HG03457 (cell line): ENCODE measurements around the gene NT5C1A.

Source experiments
- ATAC-seq: cut with Tn5 transposase; IDR thresholded peaks from one replicate; pipeline ENCODE4 v1.9.1; 2021; ENCODE audit warnings: moderate number of reproducible peaks; ENCODE audit not compliant: unreplicated experiment

NT5C1A gene

GRCh38 chr1:39690225-39690624 lies 18.3 kb upstream of the NT5C1A start:
- ATAC-seq, result no peak

GRCh38 chr1:39689635-39690034 lies 17.7 kb upstream of the NT5C1A start:
- ATAC-seq, result no peak

GRCh38 chr1:39689214-39689613 lies 17.3 kb upstream of the NT5C1A start:
- no peak for ATAC-seq

GRCh38 chr1:39688706-39689105 lies 16.8 kb upstream of the NT5C1A start:
- ATAC-seq, result no peak

GRCh38 chr1:39687243-39687642 lies 15.3 kb upstream of the NT5C1A start:
- ATAC-seq, result no peak

- ATAC-seq, result no peak
Observed at GRCh38 chr1:39685071-39685470, 13.2 kb upstream of the NT5C1A start.

- ATAC-seq, result no peak
Observed at GRCh38 chr1:39684313-39684664, 12.4 kb upstream of the NT5C1A start.

GRCh38 chr1:39683591-39684312 lies 11.8 kb upstream of the NT5C1A start:
- ATAC-seq, result no peak

GRCh38 chr1:39681999-39682398 lies 10.1 kb upstream of the NT5C1A start:
- no peak for ATAC-seq

- ATAC-seq, result no peak
Observed at GRCh38 chr1:39681294-39681693, 9.4 kb upstream of the NT5C1A start.

GRCh38 chr1:39680751-39681150 lies 8.8 kb upstream of the NT5C1A start:
- ATAC-seq, result no peak

GRCh38 chr1:39679821-39680220 lies 7.9 kb upstream of the NT5C1A start:
- no peak for ATAC-seq

GRCh38 chr1:39678889-39679288 lies 7.0 kb upstream of the NT5C1A start:
- ATAC-seq, result no peak

GRCh38 chr1:39677645-39678044 lies 5.7 kb upstream of the NT5C1A start:
- no peak for ATAC-seq

GRCh38 chr1:39676948-39677548 lies 5.1 kb upstream of the NT5C1A start:
- ATAC-seq, result no peak

GRCh38 chr1:39675220-39675619 lies 3.3 kb upstream of the NT5C1A start:
- no peak for ATAC-seq

GRCh38 chr1:39673215-39673614 lies 1.3 kb upstream of the NT5C1A start:
- no peak for ATAC-seq

GRCh38 chr1:39672551-39672947 lies 642 bp upstream of the NT5C1A start:
- ATAC-seq, result no peak

- no peak for ATAC-seq
Observed at GRCh38 chr1:39671433-39671792, 494 bp downstream of the NT5C1A start.

- ATAC-seq, result no peak
Observed at GRCh38 chr1:39670689-39671088, 1.2 kb downstream of the NT5C1A start.

GRCh38 chr1:39668894-39669293 lies 3.0 kb downstream of the NT5C1A start:
- ATAC-seq, result no peak

- no peak for ATAC-seq
Observed at GRCh38 chr1:39668111-39668510, 3.8 kb downstream of the NT5C1A start.

GRCh38 chr1:39666772-39667171 lies 5.1 kb downstream of the NT5C1A start:
- ATAC-seq, result peak; percentile 84
